K562 (cell line): Measurements from ENCODE around the gene C3orf80. TPM values are rescaled to one million over a fixed set of nuclear protein-coding genes. Genes with fewer than 3 reads are reported as not detected.

ENCODE experiments used
- TRIM24 ChIP-seq, 2 experiments: fragments of 450-650 bp; IDR thresholded peaks; 2 replicates each; pipeline ENCODE4 v1.6.1; 2016
- polyA plus RNA-seq, 8 experiments: library from polyadenylated mRNA; depleted of rRNA in 4 of 8; stranded (reverse) in 5 of 8; unstranded in 3 of 8; fragments of >200 nt; fragmentation: Nextera tagmentation in 2 of 8; fragmentation: Illumina TruSeq in 1 of 8; extraction: Ambion mirVana in 2 of 8; extraction: Trizol in 1 of 8; gene quantifications; 2 replicates each; pipeline versions ENCODE4 v1.2.1 to v1.2.3, GENCODE V29; 2011 to 2014; ENCODE audit warnings: inconsistent platforms in 1 of 8, missing spikeins in 1 of 8
- total RNA-seq, 7 experiments: library from RNA; depleted of rRNA in 6 of 7; stranded (reverse); fragments of >200 nt in 6 of 7; fragmentation: Illumina TruSeq in 2 of 7; extraction: Trizol in 2 of 7; gene quantifications; 2 replicates each; pipeline versions ENCODE4 v1.2.1 to v1.2.3, GENCODE V29; 2011 to 2021; ENCODE audit warnings: low replicate concordance in 1 of 7
- TF ChIP-seq, protein P1 (sequence below): fragments of 450-650 bp; IDR thresholded peaks from 2 replicates; pipeline ENCODE4 v1.7.1; 2018; ENCODE audit warnings: mild to moderate bottlenecking, low read depth; ENCODE audit not compliant: partially characterized antibody
- TF ChIP-seq, protein P2 (sequence below): fragments of 450-650 bp; IDR thresholded peaks from 2 replicates; pipeline ENCODE4 v1.6.1; 2016; ENCODE audit warnings: mild to moderate bottlenecking, moderate library complexity

The C3orf80 gene
- total and polyA plus RNA-seq, 9 of the 15 experiments (the other 6 are each of a cell fraction or from before 2014, with no cell fraction given), result 0.03 to 0.75 (median 0.07) TPM

DNA sequence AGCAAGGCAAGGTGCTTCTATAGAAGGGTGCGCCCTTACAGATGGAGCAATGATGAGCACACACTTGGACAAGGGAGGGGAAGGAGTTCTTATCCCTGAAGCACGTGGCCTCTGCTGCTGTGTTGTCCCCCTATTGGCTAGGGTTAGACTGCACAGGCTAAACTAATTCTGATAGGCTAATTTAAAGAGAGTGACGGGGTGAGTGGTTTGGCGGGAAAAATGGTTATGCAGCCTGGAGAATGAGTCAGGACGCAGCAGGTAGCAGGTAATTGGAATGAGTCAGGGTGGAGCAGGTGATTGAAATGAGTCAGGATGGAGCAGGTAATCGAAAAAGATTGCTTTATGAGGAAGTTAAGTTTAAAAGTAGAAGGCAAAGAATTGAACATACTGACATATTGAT is 15.5 kb downstream of the C3orf80 start (continued):
- TF ChIP-seq, protein P1, sequence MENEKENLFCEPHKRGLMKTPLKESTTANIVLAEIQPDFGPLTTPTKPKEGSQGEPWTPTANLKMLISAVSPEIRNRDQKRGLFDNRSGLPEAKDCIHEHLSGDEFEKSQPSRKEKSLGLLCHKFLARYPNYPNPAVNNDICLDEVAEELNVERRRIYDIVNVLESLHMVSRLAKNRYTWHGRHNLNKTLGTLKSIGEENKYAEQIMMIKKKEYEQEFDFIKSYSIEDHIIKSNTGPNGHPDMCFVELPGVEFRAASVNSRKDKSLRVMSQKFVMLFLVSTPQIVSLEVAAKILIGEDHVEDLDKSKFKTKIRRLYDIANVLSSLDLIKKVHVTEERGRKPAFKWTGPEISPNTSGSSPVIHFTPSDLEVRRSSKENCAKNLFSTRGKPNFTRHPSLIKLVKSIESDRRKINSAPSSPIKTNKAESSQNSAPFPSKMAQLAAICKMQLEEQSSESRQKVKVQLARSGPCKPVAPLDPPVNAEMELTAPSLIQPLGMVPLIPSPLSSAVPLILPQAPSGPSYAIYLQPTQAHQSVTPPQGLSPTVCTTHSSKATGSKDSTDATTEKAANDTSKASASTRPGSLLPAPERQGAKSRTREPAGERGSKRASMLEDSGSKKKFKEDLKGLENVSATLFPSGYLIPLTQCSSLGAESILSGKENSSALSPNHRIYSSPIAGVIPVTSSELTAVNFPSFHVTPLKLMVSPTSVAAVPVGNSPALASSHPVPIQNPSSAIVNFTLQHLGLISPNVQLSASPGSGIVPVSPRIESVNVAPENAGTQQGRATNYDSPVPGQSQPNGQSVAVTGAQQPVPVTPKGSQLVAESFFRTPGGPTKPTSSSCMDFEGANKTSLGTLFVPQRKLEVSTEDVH, result peak; percentile 62
- TF ChIP-seq, protein P2, sequence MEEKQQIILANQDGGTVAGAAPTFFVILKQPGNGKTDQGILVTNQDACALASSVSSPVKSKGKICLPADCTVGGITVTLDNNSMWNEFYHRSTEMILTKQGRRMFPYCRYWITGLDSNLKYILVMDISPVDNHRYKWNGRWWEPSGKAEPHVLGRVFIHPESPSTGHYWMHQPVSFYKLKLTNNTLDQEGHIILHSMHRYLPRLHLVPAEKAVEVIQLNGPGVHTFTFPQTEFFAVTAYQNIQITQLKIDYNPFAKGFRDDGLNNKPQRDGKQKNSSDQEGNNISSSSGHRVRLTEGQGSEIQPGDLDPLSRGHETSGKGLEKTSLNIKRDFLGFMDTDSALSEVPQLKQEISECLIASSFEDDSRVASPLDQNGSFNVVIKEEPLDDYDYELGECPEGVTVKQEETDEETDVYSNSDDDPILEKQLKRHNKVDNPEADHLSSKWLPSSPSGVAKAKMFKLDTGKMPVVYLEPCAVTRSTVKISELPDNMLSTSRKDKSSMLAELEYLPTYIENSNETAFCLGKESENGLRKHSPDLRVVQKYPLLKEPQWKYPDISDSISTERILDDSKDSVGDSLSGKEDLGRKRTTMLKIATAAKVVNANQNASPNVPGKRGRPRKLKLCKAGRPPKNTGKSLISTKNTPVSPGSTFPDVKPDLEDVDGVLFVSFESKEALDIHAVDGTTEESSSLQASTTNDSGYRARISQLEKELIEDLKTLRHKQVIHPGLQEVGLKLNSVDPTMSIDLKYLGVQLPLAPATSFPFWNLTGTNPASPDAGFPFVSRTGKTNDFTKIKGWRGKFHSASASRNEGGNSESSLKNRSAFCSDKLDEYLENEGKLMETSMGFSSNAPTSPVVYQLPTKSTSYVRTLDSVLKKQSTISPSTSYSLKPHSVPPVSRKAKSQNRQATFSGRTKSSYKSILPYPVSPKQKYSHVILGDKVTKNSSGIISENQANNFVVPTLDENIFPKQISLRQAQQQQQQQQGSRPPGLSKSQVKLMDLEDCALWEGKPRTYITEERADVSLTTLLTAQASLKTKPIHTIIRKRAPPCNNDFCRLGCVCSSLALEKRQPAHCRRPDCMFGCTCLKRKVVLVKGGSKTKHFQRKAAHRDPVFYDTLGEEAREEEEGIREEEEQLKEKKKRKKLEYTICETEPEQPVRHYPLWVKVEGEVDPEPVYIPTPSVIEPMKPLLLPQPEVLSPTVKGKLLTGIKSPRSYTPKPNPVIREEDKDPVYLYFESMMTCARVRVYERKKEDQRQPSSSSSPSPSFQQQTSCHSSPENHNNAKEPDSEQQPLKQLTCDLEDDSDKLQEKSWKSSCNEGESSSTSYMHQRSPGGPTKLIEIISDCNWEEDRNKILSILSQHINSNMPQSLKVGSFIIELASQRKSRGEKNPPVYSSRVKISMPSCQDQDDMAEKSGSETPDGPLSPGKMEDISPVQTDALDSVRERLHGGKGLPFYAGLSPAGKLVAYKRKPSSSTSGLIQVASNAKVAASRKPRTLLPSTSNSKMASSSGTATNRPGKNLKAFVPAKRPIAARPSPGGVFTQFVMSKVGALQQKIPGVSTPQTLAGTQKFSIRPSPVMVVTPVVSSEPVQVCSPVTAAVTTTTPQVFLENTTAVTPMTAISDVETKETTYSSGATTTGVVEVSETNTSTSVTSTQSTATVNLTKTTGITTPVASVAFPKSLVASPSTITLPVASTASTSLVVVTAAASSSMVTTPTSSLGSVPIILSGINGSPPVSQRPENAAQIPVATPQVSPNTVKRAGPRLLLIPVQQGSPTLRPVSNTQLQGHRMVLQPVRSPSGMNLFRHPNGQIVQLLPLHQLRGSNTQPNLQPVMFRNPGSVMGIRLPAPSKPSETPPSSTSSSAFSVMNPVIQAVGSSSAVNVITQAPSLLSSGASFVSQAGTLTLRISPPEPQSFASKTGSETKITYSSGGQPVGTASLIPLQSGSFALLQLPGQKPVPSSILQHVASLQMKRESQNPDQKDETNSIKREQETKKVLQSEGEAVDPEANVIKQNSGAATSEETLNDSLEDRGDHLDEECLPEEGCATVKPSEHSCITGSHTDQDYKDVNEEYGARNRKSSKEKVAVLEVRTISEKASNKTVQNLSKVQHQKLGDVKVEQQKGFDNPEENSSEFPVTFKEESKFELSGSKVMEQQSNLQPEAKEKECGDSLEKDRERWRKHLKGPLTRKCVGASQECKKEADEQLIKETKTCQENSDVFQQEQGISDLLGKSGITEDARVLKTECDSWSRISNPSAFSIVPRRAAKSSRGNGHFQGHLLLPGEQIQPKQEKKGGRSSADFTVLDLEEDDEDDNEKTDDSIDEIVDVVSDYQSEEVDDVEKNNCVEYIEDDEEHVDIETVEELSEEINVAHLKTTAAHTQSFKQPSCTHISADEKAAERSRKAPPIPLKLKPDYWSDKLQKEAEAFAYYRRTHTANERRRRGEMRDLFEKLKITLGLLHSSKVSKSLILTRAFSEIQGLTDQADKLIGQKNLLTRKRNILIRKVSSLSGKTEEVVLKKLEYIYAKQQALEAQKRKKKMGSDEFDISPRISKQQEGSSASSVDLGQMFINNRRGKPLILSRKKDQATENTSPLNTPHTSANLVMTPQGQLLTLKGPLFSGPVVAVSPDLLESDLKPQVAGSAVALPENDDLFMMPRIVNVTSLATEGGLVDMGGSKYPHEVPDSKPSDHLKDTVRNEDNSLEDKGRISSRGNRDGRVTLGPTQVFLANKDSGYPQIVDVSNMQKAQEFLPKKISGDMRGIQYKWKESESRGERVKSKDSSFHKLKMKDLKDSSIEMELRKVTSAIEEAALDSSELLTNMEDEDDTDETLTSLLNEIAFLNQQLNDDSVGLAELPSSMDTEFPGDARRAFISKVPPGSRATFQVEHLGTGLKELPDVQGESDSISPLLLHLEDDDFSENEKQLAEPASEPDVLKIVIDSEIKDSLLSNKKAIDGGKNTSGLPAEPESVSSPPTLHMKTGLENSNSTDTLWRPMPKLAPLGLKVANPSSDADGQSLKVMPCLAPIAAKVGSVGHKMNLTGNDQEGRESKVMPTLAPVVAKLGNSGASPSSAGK, result peak; percentile 71
- peak in 1 of 2 experiments; percentile 45; a peak in 1 of 4 replicates for TF ChIP-seq TRIM24 (IDR thresholded peaks at IDR 0.05)
